ENCODE measurements around the gene ST8SIA1.

The ST8SIA1 gene

GRCh38 chr12:22329621-22330020 is 4.9 kb downstream of the ST8SIA1 start:
- DNase-seq (ENCODE audit: low spot score) = no peak

DNA sequence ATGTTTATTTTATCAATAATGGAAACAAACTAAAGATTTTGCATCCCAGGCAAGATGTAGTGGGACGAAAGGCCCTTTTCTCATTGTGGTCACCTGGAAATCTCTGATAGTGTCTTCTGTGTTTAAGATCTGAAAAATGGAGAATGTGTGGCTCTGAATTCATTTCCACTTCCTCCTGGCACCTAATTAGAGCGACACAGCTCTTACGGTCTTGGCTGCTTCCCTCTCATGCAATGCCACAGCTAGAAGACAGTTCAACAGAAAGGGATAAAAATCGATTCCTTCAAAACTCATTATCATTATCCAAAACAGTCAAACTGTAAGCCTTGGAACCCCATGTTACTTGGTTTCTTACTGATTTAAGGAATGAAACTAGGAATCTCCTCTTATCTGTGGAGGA is 9.3 kb downstream of the ST8SIA1 start:
- DNase-seq (ENCODE audit: low spot score) = no peak

DNA sequence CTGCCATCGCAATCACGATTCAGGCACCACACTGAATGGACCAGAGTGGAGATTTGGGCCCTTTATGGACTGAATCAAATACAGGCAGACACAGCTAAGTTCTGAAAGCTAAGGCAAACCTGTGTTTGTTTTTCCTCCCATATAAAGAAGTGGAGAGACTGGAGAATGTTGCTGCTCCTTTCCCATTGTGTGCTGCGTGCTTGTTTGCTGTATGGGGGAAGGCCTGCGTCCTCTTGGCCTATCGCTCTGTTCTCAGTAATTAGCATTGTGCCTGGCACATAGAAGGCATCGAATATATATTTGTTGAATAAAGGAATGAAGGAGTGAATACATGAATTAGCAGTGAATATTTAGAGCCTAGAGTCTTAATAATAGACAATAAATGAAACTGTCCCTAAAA is 12.4 kb downstream of the ST8SIA1 start:
- DNase-seq (ENCODE audit: low spot score) = no peak

DNA sequence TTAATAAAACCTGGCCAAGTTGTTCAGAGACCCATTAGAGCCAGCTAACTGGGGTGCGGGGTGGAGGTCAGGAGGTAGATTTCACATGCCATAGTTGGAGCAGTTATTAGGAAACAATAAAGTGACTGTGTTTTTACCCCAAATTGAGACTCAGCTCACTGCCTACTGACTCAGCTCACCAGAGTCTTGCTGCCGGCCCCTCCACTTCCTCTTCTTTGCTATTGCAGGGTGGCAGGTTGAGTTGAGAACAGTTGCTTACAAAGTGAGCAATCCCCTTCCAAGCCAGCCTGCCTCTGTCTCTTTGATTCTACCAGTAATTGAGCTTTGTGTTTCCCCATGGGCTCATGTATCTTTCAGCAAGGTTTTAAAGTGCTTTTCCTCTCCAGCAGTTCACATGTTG is 12.9 kb downstream of the ST8SIA1 start:
- no peak for DNase-seq (ENCODE audit: low spot score)

DNA sequence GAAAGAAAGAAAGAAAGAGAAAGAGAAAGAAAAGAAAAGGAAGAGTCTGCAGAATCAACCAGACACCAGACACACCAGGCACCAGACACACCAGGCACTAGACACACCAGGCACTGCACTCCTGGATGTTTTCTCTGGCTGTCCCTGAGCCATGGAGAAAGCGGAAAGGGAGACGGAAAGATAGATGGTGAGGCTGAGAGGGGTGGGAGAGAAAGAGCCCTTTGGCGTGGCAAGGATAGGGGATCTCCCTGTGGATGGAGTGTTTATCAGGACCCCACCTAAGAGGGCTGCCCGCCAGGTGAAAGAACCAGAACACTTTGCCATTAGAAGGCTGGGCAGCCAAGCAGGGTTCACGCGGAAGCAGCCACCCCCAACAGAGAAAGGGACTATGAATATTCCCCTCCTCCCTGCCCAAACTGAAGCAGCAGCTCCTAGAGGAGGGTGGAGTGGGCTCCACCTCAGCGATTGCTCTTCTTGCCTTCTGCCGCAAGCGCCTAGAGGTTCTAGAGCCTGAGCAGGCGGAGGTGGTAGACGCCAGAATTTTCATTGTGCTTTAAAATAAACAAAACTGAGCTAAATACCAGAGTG is 13.4 kb downstream of the ST8SIA1 start:
- DNase-seq (ENCODE audit: low spot score) = no peak

- DNase-seq (ENCODE audit: low spot score) = no peak
Observed at GRCh38 chr12:22318108-22318737, 16.3 kb downstream of the ST8SIA1 start.

DNA sequence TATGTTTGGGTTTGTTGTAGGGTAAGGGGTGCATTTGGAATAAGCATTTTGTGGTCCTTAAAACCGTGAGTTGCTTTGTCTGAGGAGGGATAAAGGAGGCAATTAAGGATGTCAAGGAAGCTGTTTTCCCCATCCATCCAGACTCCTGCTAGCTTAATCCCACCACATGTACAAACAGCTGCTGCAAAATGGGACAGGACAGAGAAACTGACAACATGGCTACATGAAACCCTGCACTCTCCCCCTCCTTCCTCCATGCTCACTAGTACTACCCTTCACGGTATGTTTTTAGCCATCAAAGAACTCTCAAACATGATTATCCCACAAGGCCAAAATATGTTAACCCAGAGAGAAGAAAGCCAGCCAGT is 20.6 kb downstream of the ST8SIA1 start:
- DNase-seq (ENCODE audit: low spot score) = no peak

- no peak for DNase-seq (ENCODE audit: low spot score)
Observed at GRCh38 chr12:22313286-22313962, 21.1 kb downstream of the ST8SIA1 start.

DNA sequence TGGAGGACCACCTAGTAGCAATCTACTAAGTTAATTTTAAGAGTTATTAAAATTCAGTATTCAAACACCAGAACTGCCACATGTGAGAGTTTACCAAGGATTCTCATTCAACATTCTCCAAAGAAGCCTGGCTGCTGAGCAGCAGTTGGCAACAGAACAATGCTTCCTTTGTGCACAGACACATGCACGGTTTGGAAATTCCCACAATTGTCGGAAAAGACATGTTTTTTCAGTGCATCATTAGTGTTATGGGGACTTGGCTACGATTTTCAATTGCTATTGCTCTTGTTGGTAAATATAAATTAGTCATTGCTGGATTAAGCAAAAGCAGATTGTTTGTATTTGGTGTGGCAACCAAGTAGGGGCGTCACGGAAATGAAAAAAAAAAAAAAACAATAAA is 22.2 kb downstream of the ST8SIA1 start:
- DNase-seq (ENCODE audit: low spot score) = no peak

DNA sequence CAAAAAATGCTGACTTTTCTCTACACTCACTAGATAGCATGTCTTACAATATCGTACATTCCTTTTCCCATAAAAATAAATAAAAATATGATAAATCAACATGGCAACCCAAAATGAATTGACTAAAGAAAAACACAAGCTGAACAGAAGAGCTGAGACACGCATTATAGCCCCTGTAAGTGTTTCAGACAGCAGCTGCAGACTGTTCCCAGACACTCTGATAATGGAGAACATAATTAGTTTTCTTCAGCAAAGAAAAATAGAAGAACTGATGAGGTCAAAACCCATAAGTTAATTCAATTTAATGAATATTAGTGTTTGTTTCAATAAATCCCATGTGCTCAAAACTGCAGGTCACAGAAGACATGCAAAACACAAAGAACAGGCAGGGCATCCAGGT is 23.8 kb downstream of the ST8SIA1 start:
- DNase-seq (ENCODE audit: low spot score) = no peak

DNA sequence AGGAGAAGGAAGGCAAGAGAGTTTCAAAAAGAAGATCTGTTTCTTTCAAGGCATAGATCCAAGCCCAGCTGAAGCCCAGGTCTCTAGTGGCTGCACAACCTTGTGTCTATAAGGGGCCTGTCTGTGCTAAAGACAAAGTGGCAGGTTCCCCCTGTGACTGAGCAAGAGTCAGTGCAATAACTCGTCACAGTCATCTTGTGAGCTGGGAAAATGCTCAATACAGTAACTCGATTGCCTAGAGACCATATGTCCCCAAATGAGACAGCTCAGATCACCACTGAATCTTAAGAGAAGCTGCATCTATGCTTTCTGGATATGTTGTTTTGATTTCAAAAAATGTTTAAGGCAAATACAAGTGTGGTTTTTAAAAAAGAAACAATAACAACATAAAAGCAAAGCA is 24.2 kb downstream of the ST8SIA1 start:
- DNase-seq (ENCODE audit: low spot score) = no peak

DNA sequence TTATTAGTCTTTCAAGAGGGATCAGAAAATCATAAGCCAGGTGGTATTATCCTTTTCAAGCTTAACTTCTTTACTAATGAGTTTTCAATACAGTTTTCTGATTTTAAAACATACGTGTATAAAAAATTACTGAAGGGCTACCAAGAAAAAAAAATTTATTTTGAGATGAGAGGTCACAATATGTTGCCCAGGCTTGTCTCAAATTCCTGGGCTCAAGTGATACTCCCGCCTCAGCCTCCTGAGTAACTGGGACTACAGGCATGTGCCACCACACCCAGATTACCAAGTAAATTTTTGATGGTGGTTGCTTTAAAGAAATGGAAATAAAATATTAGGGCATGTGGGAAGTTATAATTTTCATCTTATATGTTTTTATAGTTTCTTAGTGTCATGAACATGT is 26.7 kb downstream of the ST8SIA1 start:
- DNase-seq (ENCODE audit: low spot score) = no peak

GRCh38 chr12:22306311-22306710 is 28.2 kb downstream of the ST8SIA1 start:
- no peak for DNase-seq (ENCODE audit: low spot score)

GRCh38 chr12:22304341-22304740 is 30.2 kb downstream of the ST8SIA1 start:
- DNase-seq (ENCODE audit: low spot score) = no peak

GRCh38 chr12:22299294-22299912 is 35.1 kb downstream of the ST8SIA1 start:
- no peak for DNase-seq (ENCODE audit: low spot score)

DNA sequence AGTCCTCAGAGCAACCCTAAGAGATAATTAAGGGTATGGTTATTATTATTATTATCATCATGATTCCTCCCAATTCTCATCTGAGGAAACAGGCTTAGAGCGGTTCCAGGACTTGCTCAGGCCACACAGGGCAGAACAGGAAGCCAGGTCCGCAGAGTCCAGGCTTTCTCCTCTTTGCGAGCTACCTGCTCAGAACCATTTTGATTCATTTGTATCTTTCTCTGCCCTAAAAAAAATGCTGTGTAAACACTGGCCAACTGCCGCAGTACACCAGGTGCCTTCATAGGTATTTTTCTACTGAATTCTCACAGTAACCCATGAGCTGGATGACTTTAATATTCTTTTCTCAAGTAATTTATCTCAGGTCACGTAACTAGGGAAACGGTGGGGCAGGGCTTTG is 45.3 kb downstream of the ST8SIA1 start:
- DNase-seq (ENCODE audit: low spot score) = no peak

GRCh38 chr12:22287776-22288621 is 46.5 kb downstream of the ST8SIA1 start:
- DNase-seq (ENCODE audit: low spot score) = peak; percentile 24

GRCh38 chr12:22287101-22287500 is 47.4 kb downstream of the ST8SIA1 start:
- no peak for DNase-seq (ENCODE audit: low spot score)

DNA sequence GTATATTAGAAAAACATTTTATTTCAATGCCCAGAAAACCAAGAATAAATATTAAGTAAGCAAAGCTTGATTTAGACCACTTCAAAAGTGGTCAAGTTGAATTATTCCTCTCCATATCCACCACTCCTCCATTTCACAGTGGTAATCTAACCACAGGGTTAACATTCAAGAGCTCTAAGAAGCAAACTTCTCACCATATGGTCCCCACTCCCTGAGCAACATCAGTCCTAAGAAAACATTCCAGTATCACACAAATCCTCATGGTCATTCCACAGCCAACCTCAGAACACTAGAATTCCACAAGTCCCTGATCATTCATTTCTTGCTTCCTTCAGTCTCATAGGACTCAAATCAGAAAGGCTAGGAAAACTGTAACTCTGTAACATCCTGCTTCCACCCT is 47.9 kb downstream of the ST8SIA1 start:
- DNase-seq (ENCODE audit: low spot score) = no peak

DNA sequence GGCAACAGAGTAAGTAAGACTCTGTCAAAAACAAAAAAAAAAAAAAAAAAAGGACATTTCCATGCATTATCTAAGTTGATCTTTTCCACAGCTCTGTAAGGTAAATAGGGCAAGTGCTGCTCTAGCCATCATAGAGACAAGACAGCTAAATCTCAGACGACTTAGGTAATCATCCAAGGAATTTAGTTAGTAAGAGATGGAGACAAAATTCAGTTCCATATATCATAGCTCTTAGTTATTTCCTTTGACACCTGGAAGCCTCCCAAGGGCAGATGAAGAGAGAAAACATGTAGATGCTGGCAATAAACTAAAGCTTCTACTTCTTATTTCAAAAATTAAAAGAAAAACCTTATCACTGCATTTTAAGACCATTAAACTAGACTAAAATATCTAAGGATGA is 48.7 kb downstream of the ST8SIA1 start:
- DNase-seq (ENCODE audit: low spot score) = no peak

DNA sequence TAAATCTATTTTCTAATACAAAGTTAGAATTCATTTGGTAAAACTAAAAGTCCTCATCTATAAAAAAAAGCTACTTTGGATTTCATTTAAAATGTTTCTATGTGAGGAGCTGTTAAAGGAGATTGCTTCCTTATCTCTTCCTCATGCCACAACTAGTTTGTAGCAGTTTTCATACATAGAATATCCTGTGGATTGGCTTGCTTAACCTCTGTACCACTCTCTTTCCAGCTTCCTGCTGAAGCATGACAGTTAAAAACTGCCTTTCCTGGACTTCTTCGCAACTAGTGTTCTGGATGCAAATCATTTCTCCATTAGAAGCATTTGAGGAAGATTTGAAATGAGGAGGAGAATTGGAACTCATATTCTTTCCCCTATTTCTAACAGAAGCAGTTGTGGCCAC is 49.6 kb downstream of the ST8SIA1 start:
- DNase-seq (ENCODE audit: low spot score) = no peak

DNA sequence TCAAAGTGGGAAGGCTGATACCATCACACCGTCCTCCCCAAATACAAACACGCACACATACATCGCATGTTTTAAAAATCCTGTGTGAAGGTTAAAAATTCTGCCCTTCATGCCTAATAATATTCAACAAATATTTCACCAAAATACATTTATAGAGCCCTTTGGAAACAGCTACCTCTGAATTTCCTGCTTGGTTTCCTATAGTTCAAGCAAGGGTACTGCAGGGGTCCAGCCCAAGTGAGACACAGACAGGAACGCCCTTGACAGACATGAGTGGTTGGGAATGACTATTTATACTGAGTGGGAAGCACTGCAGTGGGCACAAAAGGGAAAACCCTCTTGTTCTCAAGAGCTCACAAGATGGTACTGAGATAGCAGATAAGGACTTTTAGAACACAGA is 51.0 kb downstream of the ST8SIA1 start:
- DNase-seq (ENCODE audit: low spot score) = no peak
